ENCODE data around the gene MOCOS.
"Not testable (repeated sequence)": the region's sequence is repeated elsewhere in the genome, so short reads cannot be mapped to it uniquely, and the experiment has no call there.

The MOCOS gene

DNA sequence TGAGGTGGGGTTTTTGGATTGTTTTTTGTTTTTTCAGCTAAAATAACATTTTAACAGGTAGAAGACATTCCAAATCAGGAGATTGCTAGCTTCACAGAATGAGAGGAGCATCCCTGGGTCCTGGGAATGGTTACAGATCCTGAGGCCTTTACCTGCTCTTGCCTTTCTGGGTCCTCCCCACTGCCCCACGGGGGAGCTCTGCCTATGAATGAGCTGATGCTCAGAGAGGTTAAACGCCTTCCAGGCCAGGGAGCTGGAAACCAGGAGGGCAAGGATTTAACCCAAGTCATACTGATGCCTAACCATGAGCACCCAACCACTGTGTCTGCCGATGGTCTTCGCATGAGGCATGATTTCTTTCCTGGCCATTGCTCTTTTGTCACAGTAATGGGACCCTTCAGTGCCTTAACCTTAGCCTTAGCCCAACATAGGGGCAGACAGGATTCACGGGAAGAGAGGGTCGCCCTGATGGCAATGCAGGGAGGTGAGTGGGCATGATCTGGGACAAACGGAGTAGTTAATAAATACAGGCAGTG lies 16.1 kb downstream of the MOCOS start:
- no peak for DNase-seq

DNA sequence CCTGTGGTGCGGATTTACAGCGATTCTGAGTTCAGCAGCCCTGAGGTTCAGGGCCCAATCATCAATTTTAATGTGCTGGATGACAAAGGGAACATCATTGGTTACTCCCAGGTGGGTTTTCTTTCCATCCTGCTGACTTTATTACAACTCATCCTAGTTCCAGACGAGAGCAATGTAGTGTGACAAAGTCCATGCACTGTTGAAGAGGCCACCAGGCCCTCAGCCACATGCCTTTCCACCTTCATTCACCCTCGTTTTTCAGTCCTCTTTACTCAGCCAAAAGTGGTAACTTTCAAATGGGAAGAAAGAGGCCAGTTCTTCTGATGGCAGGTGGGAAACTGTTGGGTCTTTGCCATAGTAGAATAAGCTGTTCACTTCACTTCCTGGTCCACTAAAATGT lies 17.9 kb downstream of the MOCOS start:
- DNase-seq: no peak

DNA sequence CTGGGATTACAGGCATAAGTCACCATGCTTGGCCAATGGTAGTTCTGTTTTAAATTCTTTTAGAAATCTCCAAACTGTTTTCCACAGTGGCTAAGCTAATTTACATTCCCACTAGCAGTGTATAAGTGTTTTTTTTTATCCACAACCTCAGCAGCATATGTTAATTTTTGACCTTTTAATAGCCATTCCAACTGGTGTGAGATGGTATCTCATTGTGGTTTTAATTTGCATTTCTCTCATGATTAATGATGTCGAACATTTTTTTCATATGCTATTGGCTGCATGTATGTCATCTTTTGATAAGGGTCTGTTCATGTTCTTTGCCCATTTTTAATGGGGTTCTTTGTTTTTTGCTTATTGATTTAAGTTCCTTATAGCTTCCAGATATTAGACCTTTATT lies 20.0 kb downstream of the MOCOS start:
- DNase-seq: no peak

DNA sequence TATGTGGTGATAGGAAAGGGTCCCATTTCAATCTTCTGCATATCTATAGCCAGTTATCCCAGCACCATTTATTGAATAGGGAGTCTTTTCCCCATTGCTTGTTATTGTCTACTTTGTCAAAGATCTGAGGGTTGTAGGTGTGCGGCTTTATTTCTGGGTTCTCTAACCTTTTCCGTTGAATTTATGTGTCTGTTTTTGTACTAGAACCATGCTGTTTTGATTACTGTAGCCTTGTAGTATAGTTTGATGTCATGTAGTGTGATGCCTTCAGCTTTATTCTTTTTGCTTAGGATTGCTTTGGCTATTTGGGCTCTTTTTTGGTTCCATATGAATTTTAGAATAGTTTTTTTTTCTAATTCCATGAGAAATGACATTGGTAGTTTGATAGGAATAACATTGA lies 20.7 kb downstream of the MOCOS start:
- not testable (repeated sequence) for DNase-seq

DNA sequence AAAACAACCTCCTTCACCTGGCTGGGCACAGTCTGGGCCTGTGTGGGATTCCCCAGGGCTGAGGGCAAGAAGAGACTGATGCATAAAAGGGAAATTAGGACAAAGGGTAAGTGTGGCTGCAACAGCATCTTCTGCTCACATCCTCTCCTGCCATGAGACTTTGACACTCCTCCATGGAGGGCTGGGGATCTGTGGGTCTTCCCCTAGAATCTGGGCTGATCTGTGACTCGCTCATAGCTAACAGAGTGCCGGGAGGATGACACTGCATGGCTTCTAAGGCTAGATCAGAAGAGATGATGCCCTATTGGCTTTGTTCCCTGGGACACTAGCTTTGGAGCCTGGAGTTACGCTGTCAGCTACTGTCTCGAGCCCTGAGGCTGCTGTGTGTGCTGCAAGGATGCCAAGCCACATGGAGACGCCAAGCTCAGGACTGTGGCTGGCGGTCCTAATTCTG lies 24.3 kb downstream of the MOCOS start:
- no peak for DNase-seq

DNA sequence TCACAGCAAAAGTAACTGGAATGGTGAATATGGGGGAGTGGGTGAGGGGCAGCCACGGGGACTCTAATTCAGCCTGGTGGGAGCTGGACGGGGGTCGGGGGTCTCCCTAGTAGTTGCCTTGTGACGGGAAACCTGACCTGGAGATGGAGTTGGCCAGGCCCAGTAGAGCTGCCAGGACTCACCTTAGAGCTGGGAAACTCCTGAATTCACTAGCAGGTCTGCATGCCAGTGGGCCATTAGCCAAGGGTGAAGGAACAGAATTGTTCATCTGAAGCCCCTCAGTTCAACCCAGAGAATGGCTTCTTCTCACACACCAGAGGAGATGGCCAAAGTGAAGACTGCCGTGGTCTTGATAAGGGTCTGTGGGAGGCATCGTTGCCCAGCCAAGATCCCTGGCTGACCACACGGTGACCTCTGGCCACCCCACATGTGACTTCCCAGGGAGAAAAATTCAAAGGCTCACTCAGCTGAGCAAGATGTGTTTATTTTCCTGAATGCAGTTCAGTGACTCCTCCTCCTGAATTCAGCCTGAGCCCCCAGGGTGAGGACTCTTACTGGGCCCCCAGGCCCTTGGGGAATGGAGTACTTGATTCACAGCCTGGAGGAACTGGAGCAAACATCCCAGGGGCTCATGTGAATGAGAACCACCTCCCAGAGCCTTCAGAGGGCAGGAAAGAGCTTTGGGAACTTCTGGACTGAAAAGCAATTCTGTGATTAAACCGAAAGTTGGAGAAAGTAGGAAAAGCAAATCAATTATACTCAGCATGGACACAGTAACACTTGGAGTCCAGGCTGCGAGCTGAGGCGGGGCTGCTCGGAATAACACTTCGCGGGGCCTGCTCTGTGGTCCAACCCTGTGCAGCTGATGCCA lies 25.2 kb downstream of the MOCOS start:
- DNase-seq: no peak

DNA sequence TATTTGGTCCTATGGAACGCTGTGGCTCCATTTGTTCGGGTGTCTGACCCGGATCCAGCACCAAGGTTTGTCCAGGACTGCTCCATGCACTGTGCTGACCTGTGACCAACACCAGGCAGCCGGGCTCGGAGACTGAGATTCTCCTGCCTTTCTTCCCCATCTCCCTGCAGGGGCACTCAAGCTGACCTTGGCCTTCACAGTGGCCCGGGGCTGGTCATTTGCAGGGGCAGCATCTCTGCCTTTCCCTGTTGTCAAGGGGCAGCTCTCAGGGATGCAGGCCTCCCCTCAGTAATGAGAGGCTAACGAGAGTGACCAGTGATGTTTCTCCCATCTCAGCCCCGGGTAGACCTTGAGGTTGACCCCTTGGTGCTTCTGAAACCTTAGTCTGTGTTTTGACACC lies 27.5 kb downstream of the MOCOS start:
- DNase-seq: no peak

DNA sequence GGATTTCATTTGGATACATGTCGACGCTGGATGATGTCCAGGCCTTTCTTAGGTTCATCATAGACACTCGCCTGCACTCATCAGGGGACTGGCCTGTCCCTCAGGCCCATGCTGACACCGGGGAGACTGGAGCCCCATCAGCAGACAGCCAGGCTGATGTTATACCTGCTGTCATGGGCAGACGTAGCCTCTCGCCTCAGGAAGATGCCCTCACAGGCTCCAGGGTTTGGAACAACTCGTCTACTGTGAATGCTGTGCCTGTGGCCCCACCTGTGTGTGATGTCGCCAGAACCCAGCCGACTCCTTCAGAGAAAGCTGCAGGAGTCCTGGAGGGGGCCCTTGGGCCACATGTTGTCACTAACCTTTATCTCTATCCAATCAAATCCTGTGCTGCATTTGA lies 28.3 kb downstream of the MOCOS start:
- no peak for DNase-seq

DNA sequence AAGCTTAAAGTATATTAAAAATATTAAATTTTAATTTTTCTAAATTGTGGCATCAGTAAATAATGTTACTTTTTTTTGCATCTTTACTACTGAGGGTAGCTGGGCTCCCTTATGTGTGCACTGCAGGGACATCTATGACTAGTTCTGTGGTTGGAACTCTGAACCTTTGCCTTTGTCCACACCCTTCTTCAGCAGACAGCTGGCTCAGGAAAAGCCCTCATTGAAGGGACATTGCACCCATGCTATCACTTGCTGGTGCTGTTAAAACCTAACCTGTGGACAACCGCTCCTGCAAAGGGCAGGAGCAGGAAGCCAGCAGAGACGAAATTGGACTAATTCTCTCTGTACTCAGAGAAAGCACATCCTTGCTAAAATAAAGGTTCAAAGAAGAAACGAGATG lies 30.1 kb downstream of the MOCOS start:
- DNase-seq: no peak

DNA sequence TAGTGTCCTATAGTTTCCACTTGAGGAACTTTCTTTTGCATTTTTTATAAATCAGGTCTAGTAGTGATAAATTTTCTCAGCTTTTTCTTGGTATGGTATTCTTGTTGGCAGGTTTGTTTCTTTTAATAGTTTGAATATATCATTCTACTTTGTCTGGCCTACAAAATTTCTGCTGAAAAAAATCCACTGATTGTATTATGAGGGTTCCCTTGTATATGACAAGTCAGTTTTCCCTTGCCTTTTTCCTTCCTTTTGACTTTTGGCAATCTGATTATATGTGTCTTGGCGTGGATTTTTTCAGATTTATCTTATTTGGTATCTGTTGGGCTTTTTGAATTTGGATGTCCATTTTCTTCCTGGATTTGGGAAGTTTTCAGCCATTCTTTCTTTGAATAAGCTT lies 41.9 kb downstream of the MOCOS start:
- DNase-seq: no peak

DNA sequence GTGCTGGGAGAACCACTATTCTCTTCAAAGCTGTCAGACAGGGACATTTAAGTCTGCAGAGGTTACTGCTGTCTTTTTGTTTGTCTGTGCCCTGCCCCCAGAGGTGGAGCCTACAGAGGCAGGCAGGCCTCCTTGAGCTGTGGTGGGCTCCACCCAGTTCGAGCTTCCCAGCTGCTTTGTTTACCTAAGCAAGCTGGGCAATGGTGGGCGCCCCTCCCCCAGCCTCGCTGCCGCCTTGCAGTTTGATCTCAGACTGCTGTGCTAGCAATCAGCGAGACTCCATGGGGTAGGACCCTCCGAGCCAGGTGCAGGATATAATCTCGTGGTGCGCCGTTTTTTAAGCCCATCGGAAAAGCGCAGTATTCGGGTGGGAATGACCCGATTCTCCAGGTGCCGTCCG lies 53.2 kb downstream of the MOCOS start:
- not testable (repeated sequence) for DNase-seq

DNA sequence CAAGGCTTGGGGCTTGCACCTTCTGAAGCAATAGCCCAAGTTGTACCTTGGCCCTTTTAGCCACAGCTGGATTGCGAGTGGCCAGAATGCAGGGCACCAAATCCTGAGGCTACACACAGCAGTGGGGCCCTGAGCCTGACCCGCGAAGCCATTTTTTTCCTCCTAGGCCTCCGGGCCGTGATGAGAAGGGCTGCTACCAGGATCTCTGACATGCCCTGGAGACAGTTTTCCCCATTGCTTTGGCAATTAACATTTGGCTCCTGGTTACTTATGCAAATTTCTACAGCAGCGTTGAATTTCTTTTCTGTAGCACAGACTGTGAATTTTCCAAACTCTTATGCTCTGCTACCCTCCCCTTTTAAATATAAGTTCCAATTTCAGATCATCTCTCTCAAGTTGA lies 54.5 kb downstream of the MOCOS start:
- no peak for DNase-seq

DNA sequence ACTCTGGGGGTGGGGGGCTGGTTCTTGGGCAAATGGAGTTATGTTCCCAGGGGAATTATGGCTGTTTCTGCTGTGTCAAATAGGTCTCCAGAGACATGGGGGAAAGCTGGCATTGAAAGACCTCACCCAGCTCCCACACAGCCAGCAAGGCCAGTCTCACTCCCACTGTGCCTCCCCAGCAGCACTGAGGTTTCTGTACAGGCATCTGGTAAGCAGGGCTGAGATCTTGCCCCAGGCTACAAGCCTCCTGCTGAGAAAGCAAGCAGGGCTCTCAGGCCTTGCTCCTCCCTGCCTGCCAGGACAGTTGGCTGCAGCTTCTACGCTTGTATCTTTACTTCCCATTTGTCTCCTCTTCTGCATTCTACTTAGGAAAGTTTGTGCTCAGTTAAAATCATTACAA lies 59.7 kb downstream of the MOCOS start:
- DNase-seq: no peak

DNA sequence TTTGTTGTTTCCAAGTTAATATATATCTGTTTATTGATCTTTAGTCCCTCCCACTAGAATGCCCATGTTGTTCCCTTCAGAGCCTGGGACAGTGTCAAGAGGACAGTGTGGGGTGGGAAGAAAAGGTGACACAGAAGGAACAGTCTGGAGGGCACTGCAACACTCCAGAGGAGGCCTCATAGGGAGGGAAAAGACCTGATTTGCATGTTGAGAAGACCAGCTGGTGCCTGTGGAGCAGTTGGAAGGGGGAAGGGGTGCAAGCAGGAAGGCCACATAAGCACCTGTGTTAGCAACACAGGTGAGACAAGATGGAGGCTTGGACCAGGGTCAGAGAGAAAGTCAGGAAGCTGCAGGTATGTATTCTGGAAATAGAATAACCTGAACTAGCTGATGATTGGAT lies 62.1 kb downstream of the MOCOS start:
- no peak for DNase-seq

DNA sequence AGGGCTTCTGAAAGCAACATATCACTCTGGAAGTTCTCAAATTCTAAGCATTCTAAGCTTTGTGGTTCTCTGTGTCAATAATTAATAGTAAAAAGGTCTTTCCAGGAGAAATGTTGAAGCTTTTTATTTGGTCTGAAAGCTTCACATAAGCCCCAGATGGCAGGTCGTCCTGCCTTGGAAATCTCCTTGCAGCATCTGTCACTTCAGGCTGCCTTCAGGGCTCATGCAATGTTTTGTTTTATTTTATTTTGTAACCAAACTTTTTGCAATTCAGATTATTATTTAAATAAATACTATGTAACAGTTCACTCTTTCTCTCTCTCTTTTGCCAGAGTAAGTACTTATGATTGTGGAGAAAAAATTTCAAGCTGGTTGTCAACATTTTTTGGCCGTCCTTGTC lies 63.5 kb downstream of the MOCOS start:
- DNase-seq: no peak

DNA sequence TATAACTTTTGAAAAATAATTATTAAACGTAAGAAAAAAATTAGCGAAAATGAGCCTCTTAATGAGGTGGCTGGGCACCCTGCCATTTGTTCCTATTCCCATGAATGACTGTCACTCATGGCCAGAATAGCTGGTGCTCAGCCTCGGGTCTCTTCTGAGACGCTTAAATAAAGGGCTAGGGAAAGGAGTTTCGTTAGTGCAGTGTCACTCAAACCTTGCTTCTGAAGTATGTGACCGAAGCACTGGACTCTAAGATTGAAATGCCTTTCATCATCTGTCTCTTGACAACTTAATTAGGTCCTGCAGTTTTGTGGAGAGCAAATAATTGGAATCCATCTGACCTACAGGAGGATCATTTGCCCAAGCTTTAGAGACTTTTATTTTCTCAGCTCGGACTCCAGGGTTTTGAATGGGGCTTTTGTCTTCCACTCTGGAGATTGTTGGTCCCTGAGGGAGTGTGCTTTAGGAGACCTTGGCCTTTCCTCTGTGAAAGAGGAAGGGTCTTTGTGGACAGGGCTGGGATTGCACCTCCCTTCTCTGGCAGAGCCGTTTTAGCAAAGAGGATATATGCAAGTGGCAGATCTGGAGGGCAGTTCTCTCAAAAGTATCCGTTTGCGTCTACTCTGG lies 67.9 kb downstream of the MOCOS start:
- DNase-seq: no peak

DNA sequence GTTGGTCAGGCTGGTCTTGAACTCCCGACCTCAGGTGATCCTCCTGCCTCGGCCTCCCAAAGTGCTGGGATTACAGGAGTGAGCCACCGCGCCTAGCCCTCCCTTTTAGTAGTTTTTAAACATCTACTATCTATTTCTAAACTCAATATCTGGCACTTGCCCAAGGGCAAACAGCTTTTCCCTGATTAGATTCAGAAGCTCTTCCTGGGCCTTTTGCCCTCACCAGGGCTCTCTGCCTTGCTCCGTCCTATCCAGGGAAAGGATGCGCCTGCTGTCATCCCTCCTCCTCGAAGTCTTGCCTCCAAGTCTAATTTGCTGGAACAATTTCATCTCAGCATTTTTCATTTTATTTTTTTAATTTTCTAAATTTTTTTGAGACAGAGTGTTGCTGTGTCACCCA lies 68.8 kb downstream of the MOCOS start:
- no peak for DNase-seq

DNA sequence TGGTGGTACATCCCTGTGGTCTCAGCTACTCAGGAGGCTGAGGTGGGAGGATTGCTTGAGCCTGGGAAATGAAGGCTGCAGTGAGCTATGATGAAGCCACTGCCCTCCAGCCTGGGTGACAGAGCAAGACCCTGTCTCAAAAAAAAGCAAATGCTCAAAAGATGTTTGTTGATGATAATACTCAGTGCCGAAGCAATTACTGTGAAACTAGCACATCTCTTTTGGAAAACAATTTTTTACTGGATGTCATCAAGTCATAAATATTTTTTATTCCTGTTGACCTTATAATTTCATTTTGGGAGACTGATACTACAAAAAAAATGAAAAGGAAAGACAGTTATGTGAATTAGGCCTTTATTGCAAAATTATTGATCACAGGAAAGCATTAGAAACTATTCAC lies 75.7 kb downstream of the MOCOS start:
- DNase-seq: no peak

DNA sequence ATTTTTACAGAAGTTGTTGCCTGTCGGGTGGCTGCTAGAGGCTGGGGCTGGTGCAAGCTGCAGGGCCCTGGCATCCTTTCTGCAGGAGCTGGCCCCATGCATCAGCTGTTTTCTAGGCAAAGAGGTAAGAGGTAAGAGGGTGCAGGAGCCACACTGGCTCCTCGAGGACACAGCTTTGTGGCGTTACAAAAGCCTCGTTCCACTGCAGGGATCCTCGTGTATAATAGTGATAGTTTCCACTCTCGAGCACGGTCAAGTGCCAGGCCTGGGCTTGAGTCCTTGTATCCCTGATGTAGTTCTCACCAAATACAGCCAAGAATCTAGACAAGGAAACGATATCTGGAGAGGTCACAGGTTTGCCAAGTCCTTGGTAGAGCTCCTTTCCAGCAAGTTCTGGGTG lies 77.0 kb downstream of the MOCOS start:
- DNase-seq: no peak

DNA sequence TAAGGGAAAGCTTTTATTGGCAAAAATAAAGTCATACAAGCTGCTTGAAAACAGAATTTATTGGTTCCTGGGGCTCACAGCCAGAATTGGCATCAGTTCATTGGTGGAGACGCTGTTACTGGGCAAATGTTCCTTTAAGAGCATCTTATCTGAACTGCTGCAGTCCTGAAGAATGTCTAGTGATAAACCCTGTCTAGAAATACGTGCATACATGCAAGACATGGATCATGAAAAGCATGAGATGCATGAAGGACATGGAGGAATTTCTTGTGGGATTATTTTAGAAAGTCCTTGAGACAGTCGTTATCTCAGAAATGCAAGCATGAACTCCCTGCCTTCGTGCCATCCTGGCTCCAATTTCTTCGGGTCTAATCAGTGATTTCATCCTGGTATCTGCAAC lies 77.7 kb downstream of the MOCOS start:
- DNase-seq: no peak

DNA sequence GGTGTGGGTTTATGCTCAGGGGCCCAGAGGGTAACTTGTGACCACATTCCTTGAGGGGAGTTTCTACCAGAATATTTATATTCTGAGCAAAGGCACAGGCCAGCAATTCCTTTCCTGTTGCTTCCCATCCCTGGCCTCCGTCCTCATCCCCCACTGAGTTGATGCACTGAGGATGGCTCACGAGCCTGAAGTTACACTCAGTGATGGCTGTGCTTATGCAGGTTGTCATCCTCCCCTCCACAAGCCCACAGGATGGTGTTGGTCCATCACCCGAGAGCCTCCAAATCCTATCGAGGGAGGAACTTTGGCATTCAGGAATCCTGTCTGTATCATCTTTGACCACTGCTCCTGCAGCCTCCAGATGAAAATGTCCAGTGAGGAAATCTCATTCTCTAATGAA lies 81.9 kb downstream of the MOCOS start:
- DNase-seq: no peak

DNA sequence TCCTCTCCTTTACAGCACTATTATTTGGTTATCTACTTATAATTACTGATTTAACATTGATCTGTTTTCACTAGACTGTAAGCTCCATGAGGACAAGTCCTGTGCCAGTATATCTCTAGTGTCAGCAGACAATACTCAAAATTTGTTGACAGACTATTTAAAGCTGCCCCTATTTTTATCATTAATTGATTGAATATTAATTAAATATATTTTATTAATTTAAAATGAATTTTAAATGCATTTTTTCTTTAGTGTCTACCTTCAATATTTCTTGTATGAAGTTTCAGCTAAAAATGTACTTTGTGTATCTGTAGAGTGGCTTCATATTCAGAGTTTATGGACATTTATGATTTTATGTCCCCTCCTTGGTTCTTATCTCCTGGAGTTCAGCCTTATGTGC lies 83.9 kb downstream of the MOCOS start:
- no peak for DNase-seq

DNA sequence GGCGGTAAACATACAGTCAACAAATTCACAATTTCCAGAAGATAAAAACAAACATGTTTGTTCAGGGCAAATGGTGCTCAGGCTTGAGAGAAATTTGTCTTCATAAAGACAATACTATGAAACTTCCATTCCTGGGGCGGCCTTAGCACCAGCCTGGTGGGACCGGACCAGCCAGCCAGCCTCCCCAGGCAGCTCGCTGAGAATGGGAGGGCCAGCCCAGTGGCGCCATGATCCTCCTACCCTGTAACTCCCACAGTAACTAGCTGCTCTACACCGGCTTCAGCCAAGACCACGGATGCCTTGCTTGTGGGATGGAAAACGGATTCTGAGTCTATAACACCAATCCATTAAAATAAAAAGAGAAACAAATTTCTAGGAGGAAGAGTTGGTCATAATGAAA lies 86.0 kb downstream of the MOCOS start:
- DNase-seq: no peak

DNA sequence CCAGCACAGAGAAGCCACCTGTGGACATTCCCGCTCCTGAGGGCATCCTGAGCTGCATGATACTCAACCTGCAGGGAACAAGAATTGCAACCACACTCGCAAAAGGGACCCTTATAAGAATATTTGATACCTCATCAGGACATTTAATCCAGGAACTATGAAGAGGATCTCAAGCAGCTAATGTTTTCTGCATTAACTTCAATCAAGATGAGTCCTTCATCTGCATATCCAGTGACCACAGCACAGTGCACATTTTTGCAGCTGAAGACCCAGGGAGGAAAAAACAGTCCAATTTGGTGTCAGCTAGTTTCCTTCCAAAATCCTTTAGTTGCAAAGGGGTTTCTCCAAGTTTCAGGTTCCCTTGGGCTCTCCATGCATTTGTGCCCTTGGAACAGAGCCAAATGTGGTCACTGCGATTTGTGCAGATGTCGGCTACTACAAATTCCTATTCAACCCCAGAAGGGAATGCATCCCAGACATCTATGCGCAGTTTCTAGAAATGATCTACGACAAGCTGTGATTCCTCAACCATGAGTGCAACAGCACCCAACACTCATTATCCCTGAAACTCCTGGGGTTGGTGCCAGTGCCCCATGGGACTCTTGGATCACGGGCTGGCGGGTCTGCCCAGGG lies 86.9 kb downstream of the MOCOS start:
- DNase-seq: no peak

All from HCEC 1CT (cell line).